ENCODE results near the gene SEPTIN5.
"Not testable (repeated sequence)": the region's sequence is repeated elsewhere in the genome, so short reads cannot be mapped to it uniquely, and the experiment has no call there.

Gene SEPTIN5

GRCh38 chr22:19714312-19715187 is at the start of gene SEPTIN5:
Gene SEPTIN5 (plus strand): TSS chr22:19714503. CDS start chr22:19714589, 86 bp downstream.
- no peak for DNase-seq (ENCODE audit: low read depth in 2 of 2)

GRCh38 chr22:19664951-19665783 is 49.1 kb upstream of the SEPTIN5 start:
- DNase-seq (ENCODE audit: low read depth in 2 of 2), result no peak

GRCh38 chr22:19665784-19666672 is 48.3 kb upstream of the SEPTIN5 start:
- DNase-seq (ENCODE audit: low read depth in 2 of 2), result no peak

- no peak for DNase-seq (ENCODE audit: low read depth in 2 of 2)
Measured at GRCh38 chr22:19666673-19667593, 47.4 kb upstream of the SEPTIN5 start.

- no peak for DNase-seq (ENCODE audit: low read depth in 2 of 2)
Measured at GRCh38 chr22:19667872-19668740, 46.2 kb upstream of the SEPTIN5 start.

GRCh38 chr22:19668748-19669147 is 45.6 kb upstream of the SEPTIN5 start:
- DNase-seq (ENCODE audit: low read depth in 2 of 2), result no peak

GRCh38 chr22:19669570-19669969 is 44.7 kb upstream of the SEPTIN5 start:
- DNase-seq (ENCODE audit: low read depth in 2 of 2), result no peak

- no peak for DNase-seq (ENCODE audit: low read depth in 2 of 2)
Measured at GRCh38 chr22:19671316-19671715, 43.0 kb upstream of the SEPTIN5 start.

- DNase-seq (ENCODE audit: low read depth in 2 of 2), result no peak
Measured at GRCh38 chr22:19672054-19672776, 42.1 kb upstream of the SEPTIN5 start.

- no peak for DNase-seq (ENCODE audit: low read depth in 2 of 2)
Measured at GRCh38 chr22:19673660-19674059, 40.6 kb upstream of the SEPTIN5 start.

GRCh38 chr22:19674129-19674928 is 40.0 kb upstream of the SEPTIN5 start:
- DNase-seq (ENCODE audit: low read depth in 2 of 2), result no peak

GRCh38 chr22:19674929-19675253 is 39.4 kb upstream of the SEPTIN5 start:
- no peak for DNase-seq (ENCODE audit: low read depth in 2 of 2)

GRCh38 chr22:19675428-19675827 is 38.9 kb upstream of the SEPTIN5 start:
- no peak for DNase-seq (ENCODE audit: low read depth in 2 of 2)

- DNase-seq (ENCODE audit: low read depth in 2 of 2), result not testable (repeated sequence)
Measured at GRCh38 chr22:19676437-19676836, 37.9 kb upstream of the SEPTIN5 start.

- DNase-seq (ENCODE audit: low read depth in 2 of 2), result no peak
Measured at GRCh38 chr22:19678949-19679521, 35.3 kb upstream of the SEPTIN5 start.

GRCh38 chr22:19679522-19680101 is 34.7 kb upstream of the SEPTIN5 start:
- DNase-seq (ENCODE audit: low read depth in 2 of 2), result peak in 1 of 2 donors; percentile 25

GRCh38 chr22:19680287-19680881 is 33.9 kb upstream of the SEPTIN5 start:
- no peak for DNase-seq (ENCODE audit: low read depth in 2 of 2)

Data from stimulated activated CD8-positive, alpha-beta memory T cell treated with anti-CD3 and anti-CD28 coated beads, Interleukin-7, amount 100 ng/mL, for 1 hour (primary cell).